SH-SY5Y (cell line): ENCODE measurements around the gene NCKAP5.

Experiments
- GATA2 ChIP-seq: IDR thresholded peaks from 2 replicates; pipeline ENCODE4 v1.6.1; 2011; ENCODE audit warnings: mild to moderate bottlenecking, low read depth, low read length
- GATA3 ChIP-seq: IDR thresholded peaks from 2 replicates; pipeline ENCODE4 v1.6.1; 2011; ENCODE audit warnings: low read depth, mild to moderate bottlenecking, low read length, moderate library complexity

DNA sequence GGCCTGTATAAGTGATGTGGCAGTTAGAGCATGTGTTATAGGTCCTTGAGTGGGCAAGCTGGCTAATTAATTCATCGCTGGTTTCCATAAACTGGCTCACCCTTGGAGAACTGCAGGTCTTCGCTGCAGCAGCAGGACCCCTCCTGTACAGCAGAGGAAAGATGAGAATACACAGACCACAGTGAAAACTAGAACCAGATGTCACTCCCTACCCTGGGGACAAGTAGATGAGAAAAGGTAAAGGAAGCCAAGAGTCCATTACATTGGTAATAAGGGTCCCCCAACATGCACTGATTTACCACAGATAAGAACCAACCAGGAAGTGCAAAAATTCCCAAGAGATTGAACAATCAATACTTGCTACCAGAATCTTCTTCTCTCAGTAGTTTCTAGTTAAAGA is 482.6 kb downstream of the NCKAP5 start:
- TF ChIP-seq GATA2 (peak; percentile 95), GATA3 (peak; percentile 95)
